Measurements from ENCODE around the gene SNX1.

Gene SNX1

DNA sequence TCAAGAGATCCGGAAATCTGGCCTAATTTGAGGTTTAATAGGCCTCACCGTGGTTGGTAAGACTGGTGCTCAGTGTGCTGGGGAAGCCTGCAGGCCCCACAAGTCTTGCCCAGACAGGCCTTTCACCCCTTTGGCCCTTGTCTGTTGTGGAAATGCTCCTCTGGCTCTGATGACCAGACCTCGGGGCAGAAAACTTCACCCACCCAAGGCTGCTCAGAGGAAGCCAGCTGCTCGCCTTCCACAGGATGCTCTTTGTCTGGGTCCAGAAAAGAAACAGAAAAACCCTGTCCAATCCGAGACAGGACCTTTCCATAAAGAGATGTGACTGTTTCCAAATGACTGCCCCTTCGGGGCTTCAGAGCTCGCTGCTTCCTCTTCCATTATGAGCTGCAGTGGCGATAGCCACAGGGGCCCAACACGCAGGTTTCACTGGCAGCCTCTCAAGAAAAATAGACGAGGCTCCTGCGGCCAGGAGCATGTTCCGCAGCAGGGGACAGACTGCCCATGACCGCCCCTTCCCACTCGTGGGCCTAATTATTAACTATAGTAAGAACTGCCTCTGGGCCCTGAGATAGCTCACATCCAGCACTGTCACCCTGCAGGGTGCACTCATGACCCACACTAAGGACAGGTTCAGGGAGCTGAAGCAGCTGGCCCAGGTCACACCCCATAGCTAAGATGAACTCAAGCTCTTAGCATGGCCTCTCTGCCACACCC is 48.9 kb downstream of the SNX1 start:
- Histone ChIP-seq H3K27me3 (ENCODE audit: insufficient read depth, poor library complexity, severe bottlenecking) (no peaks in the 10 kb centered on the region), H3K27ac (ENCODE audit: poor library complexity, severe bottlenecking) (no peak overlapping the region), H3K4me1 (ENCODE audit: insufficient read depth, poor library complexity, severe bottlenecking) (no peaks in the 10 kb centered on the region), H3K4me3 (ENCODE audit: severe bottlenecking) (no peak overlapping the region), H3K36me3 (ENCODE audit: low read depth) (peaks cover 19% of the 10 kb centered on the region), H3K9me3 (ENCODE audit: severe bottlenecking) (no peaks in the 10 kb centered on the region)
- ATAC-seq (ENCODE audit: low read depth) (0 out of 3 replicates have a peak, but pooled peaks have one; percentile 5), DNase-seq (ENCODE audit: low spot score) (no peak)
- TF ChIP-seq CTCF (IDR thresholded peaks at IDR 0.05; ENCODE audit: poor library complexity, severe bottlenecking), result no peak

DNA sequence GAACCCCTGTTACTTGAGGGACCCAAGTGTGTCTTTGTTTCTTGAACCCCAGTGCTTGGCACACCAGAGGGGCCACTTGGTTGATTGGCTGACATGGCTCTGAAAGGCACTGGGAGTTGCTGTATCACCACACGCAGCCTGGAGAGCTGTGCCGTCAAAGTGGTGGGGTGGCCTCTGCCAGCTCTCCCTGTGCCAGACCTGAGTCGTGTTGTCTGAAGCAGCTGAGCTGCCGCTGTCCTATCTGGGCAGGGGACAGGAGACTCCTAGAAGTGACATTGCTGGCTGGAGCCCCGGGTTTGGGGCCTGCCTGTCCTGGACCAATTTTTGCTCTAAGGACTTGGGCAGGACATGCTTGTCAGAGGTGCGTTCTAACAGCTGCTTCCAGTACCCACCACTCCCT is 50.3 kb downstream of the SNX1 start:
- Histone ChIP-seq H3K27me3 (ENCODE audit: insufficient read depth, poor library complexity, severe bottlenecking) (no peaks in the 10 kb centered on the region), H3K27ac (ENCODE audit: poor library complexity, severe bottlenecking) (no peak overlapping the region)

DNA sequence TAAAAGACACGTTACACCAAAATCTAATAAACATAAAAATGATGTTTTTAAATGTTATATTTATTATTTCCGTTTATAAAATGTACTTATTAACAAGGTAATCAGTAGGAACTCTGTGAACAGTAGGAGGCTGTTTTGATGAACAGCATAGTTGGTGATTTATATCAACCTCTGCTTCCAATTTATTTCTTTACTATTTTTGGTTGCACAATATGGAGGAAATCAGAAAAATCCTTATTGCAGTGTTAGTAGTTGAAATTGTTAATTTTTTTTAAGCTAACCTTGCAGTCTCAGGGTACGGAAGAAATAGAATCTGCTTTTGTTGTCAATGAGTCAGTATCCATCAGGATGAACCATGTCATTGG is 50.7 kb downstream of the SNX1 start:
- H3K36me3 ChIP-seq (ENCODE audit: low read depth), result 0 out of 2 replicates have a peak, but pooled peaks cover 12% of the 10 kb centered on the region
- no peaks in the 10 kb centered on the region for H3K4me1 ChIP-seq (ENCODE audit: insufficient read depth, poor library complexity, severe bottlenecking)
- H3K4me3 ChIP-seq (ENCODE audit: severe bottlenecking), result no peak overlapping the region
- no peaks in the 10 kb centered on the region for H3K9me3 ChIP-seq (ENCODE audit: severe bottlenecking)
- ATAC-seq (ENCODE audit: low read depth) (no peak), DNase-seq (ENCODE audit: low spot score) (no peak)
- H3K27me3 ChIP-seq (ENCODE audit: insufficient read depth, poor library complexity, severe bottlenecking), result no peaks in the 10 kb centered on the region
- no peak for TF ChIP-seq CTCF (IDR thresholded peaks at IDR 0.05; ENCODE audit: poor library complexity, severe bottlenecking)
- H3K27ac ChIP-seq (ENCODE audit: poor library complexity, severe bottlenecking), result no peak overlapping the region

More for the DNA sequence above, 50.3 kb downstream of the SNX1 start:
- 0 out of 2 replicates have a peak, but pooled peaks cover 12% of the 10 kb centered on the region for H3K36me3 ChIP-seq (ENCODE audit: low read depth)
- no peaks in the 10 kb centered on the region for H3K9me3 ChIP-seq (ENCODE audit: severe bottlenecking)
- ATAC-seq (ENCODE audit: low read depth), result no peak
- H3K4me3 ChIP-seq (ENCODE audit: severe bottlenecking), result no peak overlapping the region
- no peak for TF ChIP-seq CTCF (IDR thresholded peaks at IDR 0.05; ENCODE audit: poor library complexity, severe bottlenecking)
- DNase-seq (ENCODE audit: low spot score), result no peak
- H3K4me1 ChIP-seq (ENCODE audit: insufficient read depth, poor library complexity, severe bottlenecking), result no peaks in the 10 kb centered on the region

- H3K9me3 ChIP-seq (ENCODE audit: severe bottlenecking), result no peaks in the 10 kb centered on the region
- DNase-seq (ENCODE audit: low spot score), result no peak
- no peaks in the 10 kb centered on the region for H3K4me1 ChIP-seq (ENCODE audit: insufficient read depth, poor library complexity, severe bottlenecking)
- H3K27me3 ChIP-seq (ENCODE audit: insufficient read depth, poor library complexity, severe bottlenecking), result peaks cover 4% of the 10 kb centered on the region
- no peak for ATAC-seq (ENCODE audit: low read depth)
- 0 out of 2 replicates have a peak, but pooled peaks cover 12% of the 10 kb centered on the region for H3K36me3 ChIP-seq (ENCODE audit: low read depth)
- no peak overlapping the region for H3K27ac ChIP-seq (ENCODE audit: poor library complexity, severe bottlenecking)
- no peak overlapping the region for H3K4me3 ChIP-seq (ENCODE audit: severe bottlenecking)
- TF ChIP-seq CTCF (IDR thresholded peaks at IDR 0.05; ENCODE audit: poor library complexity, severe bottlenecking), result no peak
Measured at GRCh38 chr15:64146885-64147681, 51.3 kb downstream of the SNX1 start.
